Measurements from ENCODE around the gene MS4A10. TPM values are rescaled to one million over a fixed set of nuclear protein-coding genes. Genes with fewer than 3 reads are reported as not detected.

MS4A10 gene
- total RNA-seq, 1 donor: not detected

GRCh38 chr11:60831501-60832079, 46.5 kb downstream of the MS4A10 start:
- Histone ChIP-seq H3K4me1 (ENCODE audit: insufficient read depth, low read length) (peaks cover 5% of the 10 kb centered on the region), H3K36me3 (ENCODE audit: insufficient read depth, low read length) (no peaks in the 10 kb centered on the region), H3K27me3 (ENCODE audit: insufficient read depth, low read length) (peaks cover 37% of the 10 kb centered on the region), H3K4me2 (ENCODE audit: insufficient read depth, low read length) (no peak overlapping the region), H2AFZ (ENCODE audit: low read length) (no peak overlapping the region), H3K9me3 (ENCODE audit: low read depth, low read length) (no peaks in the 10 kb centered on the region), H4K20me1 (ENCODE audit: insufficient read depth, low read length) (peaks cover 3% of the 10 kb centered on the region), H3K27ac (ENCODE audit: low read depth, low read length) (no peak overlapping the region), H3K79me2 (ENCODE audit: insufficient read depth, low read length) (no peaks in the 10 kb centered on the region), H3K4me3 (ENCODE audit: insufficient read depth, low read length) (no peak overlapping the region)
- TF ChIP-seq CTCF (IDR thresholded peaks at IDR 0.05; ENCODE audit: extremely low read depth, low read depth, low read length): no peak
- peak; percentile 72 for DNase-seq (ENCODE audit: insufficient read length, low spot score, missing footprints)

GRCh38 chr11:60834742-60835533, 49.8 kb downstream of the MS4A10 start:
- TF ChIP-seq CTCF (IDR thresholded peaks at IDR 0.05; ENCODE audit: extremely low read depth, low read depth, low read length): no peak
- DNase-seq (ENCODE audit: insufficient read length, low spot score, missing footprints): peak; percentile 62

GRCh38 chr11:60835534-60835846, 50.4 kb downstream of the MS4A10 start:
- no peak overlapping the region for H3K4me2 ChIP-seq (ENCODE audit: insufficient read depth, low read length)
- no peak overlapping the region for H3K27ac ChIP-seq (ENCODE audit: low read depth, low read length)
- peak; percentile 27 for DNase-seq (ENCODE audit: insufficient read length, low spot score, missing footprints)
- TF ChIP-seq CTCF (IDR thresholded peaks at IDR 0.05; ENCODE audit: extremely low read depth, low read depth, low read length): no peak
- H3K4me1 ChIP-seq (ENCODE audit: insufficient read depth, low read length): peaks cover 9% of the 10 kb centered on the region
- H3K36me3 ChIP-seq (ENCODE audit: insufficient read depth, low read length): no peaks in the 10 kb centered on the region
- H3K9me3 ChIP-seq (ENCODE audit: low read depth, low read length): no peaks in the 10 kb centered on the region
- no peaks in the 10 kb centered on the region for H3K79me2 ChIP-seq (ENCODE audit: insufficient read depth, low read length)
- peaks cover 30% of the 10 kb centered on the region for H3K27me3 ChIP-seq (ENCODE audit: insufficient read depth, low read length)
- peaks cover 6% of the 10 kb centered on the region for H4K20me1 ChIP-seq (ENCODE audit: insufficient read depth, low read length)
- H2AFZ ChIP-seq (ENCODE audit: low read length): no peak overlapping the region
- no peak overlapping the region for H3K4me3 ChIP-seq (ENCODE audit: insufficient read depth, low read length)

More at GRCh38 chr11:60834742-60835533, 49.8 kb downstream of the MS4A10 start:
- no peak overlapping the region for H3K4me3 ChIP-seq (ENCODE audit: insufficient read depth, low read length)
- no peak overlapping the region for H2AFZ ChIP-seq (ENCODE audit: low read length)
- no peak overlapping the region for H3K4me2 ChIP-seq (ENCODE audit: insufficient read depth, low read length)
- H3K27ac ChIP-seq (ENCODE audit: low read depth, low read length): no peak overlapping the region
- peaks cover 32% of the 10 kb centered on the region for H3K27me3 ChIP-seq (ENCODE audit: insufficient read depth, low read length)
- H3K4me1 ChIP-seq (ENCODE audit: insufficient read depth, low read length): peaks cover 5% of the 10 kb centered on the region
- H3K9me3 ChIP-seq (ENCODE audit: low read depth, low read length): no peaks in the 10 kb centered on the region
- H3K36me3 ChIP-seq (ENCODE audit: insufficient read depth, low read length): no peaks in the 10 kb centered on the region
- H4K20me1 ChIP-seq (ENCODE audit: insufficient read depth, low read length): peaks cover 3% of the 10 kb centered on the region
- no peaks in the 10 kb centered on the region for H3K79me2 ChIP-seq (ENCODE audit: insufficient read depth, low read length)

- peak; percentile 15 for DNase-seq (ENCODE audit: insufficient read length, low spot score, missing footprints)
- no peak overlapping the region for H3K4me3 ChIP-seq (ENCODE audit: insufficient read depth, low read length)
- peaks cover 17% of the 10 kb centered on the region for H3K4me1 ChIP-seq (ENCODE audit: insufficient read depth, low read length)
- H4K20me1 ChIP-seq (ENCODE audit: insufficient read depth, low read length): peaks cover 6% of the 10 kb centered on the region
- no peak for TF ChIP-seq CTCF (IDR thresholded peaks at IDR 0.05; ENCODE audit: extremely low read depth, low read depth, low read length)
- H2AFZ ChIP-seq (ENCODE audit: low read length): no peak overlapping the region
- H3K36me3 ChIP-seq (ENCODE audit: insufficient read depth, low read length): no peaks in the 10 kb centered on the region
- H3K9me3 ChIP-seq (ENCODE audit: low read depth, low read length): no peaks in the 10 kb centered on the region
- no peak overlapping the region for H3K27ac ChIP-seq (ENCODE audit: low read depth, low read length)
- H3K79me2 ChIP-seq (ENCODE audit: insufficient read depth, low read length): peaks cover under 1% of the 10 kb centered on the region
- peaks cover 27% of the 10 kb centered on the region for H3K27me3 ChIP-seq (ENCODE audit: insufficient read depth, low read length)
- H3K4me2 ChIP-seq (ENCODE audit: insufficient read depth, low read length): no peak overlapping the region
These were observed 51.9 kb downstream of the MS4A10 start for GRCh38 chr11:60836866-60837515.

Measured in osteoblast (primary cell).